Stomach (tissue), 4 donors: Measurements from ENCODE around the gene SCAND1.

ENCODE experiments used
- CTCF ChIP-seq, 7 experiments: fragments of 450-650 bp in 4 of 7; fragments of 200-600 bp in 3 of 7; sonication (generic) in 3 of 7; IDR thresholded peaks; one replicate each; pipeline ENCODE4 v1.5.1; 2016 to 2019; ENCODE audit warnings: antibody characterized with exemption in 7 of 7, control low read depth in 2 of 7, mild to moderate bottlenecking in 1 of 7
- EP300 ChIP-seq: sonication (generic); formaldehyde crosslinking; IDR thresholded peaks from one replicate; pipeline ENCODE4 v1.6.1; 2017; ENCODE audit warnings: antibody characterized with exemption
- POLR2A ChIP-seq, 4 donors: fragments of 450-650 bp; IDR thresholded peaks; one replicate each; pipeline ENCODE4 v1.6.1; 2016; ENCODE audit warnings: antibody characterized with exemption in 4 of 4, control low read depth in 2 of 4, mild to moderate bottlenecking in 1 of 4, moderate library complexity in 1 of 4
- POLR2AphosphoS5 ChIP-seq, 3 donors: sonication (generic); formaldehyde crosslinking; IDR thresholded peaks; one replicate each; pipeline ENCODE4 v1.6.1; 2016; ENCODE audit warnings: antibody characterized with exemption in 3 of 3

- peak in 5 of 7 experiments; percentile 48 to 80 (median 79) for TF ChIP-seq CTCF (IDR thresholded peaks at IDR 0.05)
- TF ChIP-seq POLR2AphosphoS5 (IDR thresholded peaks at IDR 0.05), result no peak
- TF ChIP-seq POLR2A (IDR thresholded peaks at IDR 0.05), result no peak
- TF ChIP-seq EP300, result no peak
These were observed 38.5 kb upstream of the SCAND1 start for GRCh38 chr20:35992713-35993335.
